IMR-90 (cell line): ENCODE data around the gene MPZ. TPM values are rescaled to one million over a fixed set of nuclear protein-coding genes. Genes with fewer than 3 reads are reported as not detected.

Experiments
- ATAC-seq: fragments of 200-7000 bp; cut with Tn5 transposase; 2 replicates; pipeline ENCODE4 v1.9.1; 2020; ENCODE audit warnings: low read depth, mild to moderate bottlenecking, moderate library complexity
- BruUV-seq: library from RNA; stranded (reverse); fragments of 400-500 nt; replicated peaks from 2 replicates; lab custom pipeline; 2021; lab: Mats Ljungman, UMichigan
- CTCF ChIA-PET: fragments of 300-600 bp; formaldehyde crosslinking; extraction: SDS; loops from one replicate; lab custom pipeline; 2021; ENCODE audit warnings: antibody characterized with exemption; lab: Yijun Ruan, JAX
- POLR2A ChIA-PET: fragments of 300-600 bp; sonication (Branson Sonifier 250); formaldehyde crosslinking; loops from one replicate; lab custom pipeline; 2022; ENCODE audit warnings: antibody characterized with exemption; ENCODE audit not compliant: unreplicated experiment; lab: Charles Lee
- DNase-seq: peaks from one replicate; pipeline ENCODE4 v3.0.0; 2013
- H2AFZ ChIP-seq: replicated peaks from 2 replicates; pipeline ENCODE3; 2013; ENCODE audit warnings: low read length, mild to moderate bottlenecking; ENCODE audit not compliant: poor library complexity
- H2AK5ac ChIP-seq: 2 replicates; pipeline ENCODE4 v1.6.1; 2013; ENCODE audit warnings: low read depth, low read length, inconsistent platforms
- H2AK9ac ChIP-seq: replicated peaks from 2 replicates; pipeline ENCODE3; 2013; ENCODE audit warnings: mild to moderate bottlenecking, low read depth, low read length, moderate library complexity; ENCODE audit not compliant: poor library complexity
- H2BK120ac ChIP-seq: 2 replicates; pipeline ENCODE4 v1.6.1; 2013; ENCODE audit warnings: low read depth, low read length, inconsistent platforms
- H2BK15ac ChIP-seq: 3 replicates; pipeline ENCODE4 v1.6.1; 2013; ENCODE audit warnings: low read depth, low read length, inconsistent platforms
- H2BK20ac ChIP-seq: 2 replicates; pipeline ENCODE4 v1.6.1; 2013; ENCODE audit warnings: low read depth, mild to moderate bottlenecking, inconsistent platforms, low read length, moderate library complexity
- H2BK5ac ChIP-seq: 2 replicates; pipeline ENCODE4 v1.6.1; 2013; ENCODE audit warnings: mild to moderate bottlenecking, low read depth, low read length, inconsistent platforms; ENCODE audit not compliant: poor library complexity, severe bottlenecking
- H3K14ac ChIP-seq: replicated peaks from 2 replicates; pipeline ENCODE4 v1.6.1; 2013; ENCODE audit warnings: low read depth, low read length, inconsistent platforms
- H3K18ac ChIP-seq: 2 replicates; pipeline ENCODE4 v1.6.1; 2013; ENCODE audit warnings: low read depth, low read length, control low read depth
- H3K23ac ChIP-seq: 2 replicates; pipeline ENCODE4 v1.6.1; 2013; ENCODE audit warnings: low read depth, low read length, inconsistent platforms
- H3K27ac ChIP-seq: 2 replicates; pipeline ENCODE4 v1.5.1; 2013; ENCODE audit warnings: mild to moderate bottlenecking, control low read depth, low read length; ENCODE audit not compliant: insufficient read depth
- H3K27me3 ChIP-seq: 2 replicates; pipeline ENCODE4 v1.6.1; 2013; ENCODE audit warnings: low read length; ENCODE audit not compliant: control insufficient read depth, insufficient read depth
- H3K36me3 ChIP-seq: 2 replicates; pipeline ENCODE4 v1.6.1; 2013; ENCODE audit warnings: low read length, mixed read lengths; ENCODE audit not compliant: control insufficient read depth, insufficient read depth
- H3K4ac ChIP-seq: 2 replicates; pipeline ENCODE4 v1.6.1; 2013; ENCODE audit warnings: low read depth, low read length, inconsistent platforms
- H3K4me1 ChIP-seq: 2 replicates; pipeline ENCODE4 v1.6.1; 2013; ENCODE audit warnings: low read length, mixed read lengths; ENCODE audit not compliant: control insufficient read depth, insufficient read depth
- H3K4me2 ChIP-seq: 2 replicates; pipeline ENCODE4 v1.6.1; 2013; ENCODE audit warnings: low read depth, mild to moderate bottlenecking, control low read depth, low read length, moderate library complexity
- H3K4me3 ChIP-seq: 2 replicates; pipeline ENCODE4 v1.5.1; 2013; ENCODE audit warnings: low read depth, mild to moderate bottlenecking, control low read depth, low read length, moderate library complexity; ENCODE audit not compliant: insufficient read depth
- H3K56ac ChIP-seq: 2 replicates; pipeline ENCODE4 v1.6.1; 2013; ENCODE audit warnings: low read length, inconsistent platforms; ENCODE audit not compliant: insufficient read depth; ENCODE audit errors: extremely low read depth
- H3K79me1 ChIP-seq, 2 experiments: 2 replicates each; pipeline ENCODE4 v1.6.1; 2013; ENCODE audit warnings: low read length in 2 of 2, inconsistent platforms in 1 of 2, low read depth in 1 of 2
- H3K9ac ChIP-seq: 2 replicates; pipeline ENCODE4 v1.6.1; 2013; ENCODE audit warnings: low read depth, low read length, control low read depth
- H3K9me1 ChIP-seq: 2 replicates; pipeline ENCODE4 v1.6.1; 2013; ENCODE audit warnings: low read length, inconsistent platforms; ENCODE audit not compliant: insufficient read depth
- H3K9me3 ChIP-seq: 2 replicates; pipeline ENCODE4 v1.6.1; 2013; ENCODE audit warnings: low read length; ENCODE audit not compliant: control insufficient read depth, insufficient read depth
- H4K20me1 ChIP-seq: 2 replicates; pipeline ENCODE4 v1.6.1; 2013; ENCODE audit warnings: low read length, inconsistent platforms; ENCODE audit not compliant: insufficient read depth
- H4K5ac ChIP-seq: 2 replicates; pipeline ENCODE4 v1.6.1; 2013; ENCODE audit warnings: mild to moderate bottlenecking, low read depth, low read length, control low read depth
- H4K8ac ChIP-seq, 2 experiments: 2 replicates each; pipeline ENCODE4 v1.6.1; 2013; ENCODE audit warnings: low read depth in 2 of 2, low read length in 2 of 2, control low read depth in 1 of 2, inconsistent platforms in 1 of 2
- H4K91ac ChIP-seq: 2 replicates; pipeline ENCODE4 v1.6.1; 2013; ENCODE audit warnings: low read depth, low read length, inconsistent platforms; ENCODE audit not compliant: insufficient read depth
- BHLHE40 ChIP-seq: fragments of 150-350 bp; IDR thresholded peaks from 2 replicates; pipeline ENCODE4 v1.6.1; 2016; ENCODE audit warnings: mild to moderate bottlenecking, low read depth, low read length
- CEBPB ChIP-seq: IDR thresholded peaks from 2 replicates; pipeline ENCODE4 v1.6.1; 2012; ENCODE audit warnings: low read depth, low read length, improper control_type of control experiment
- CHD1 ChIP-seq: IDR thresholded peaks from 2 replicates; pipeline ENCODE4 v1.6.1; 2012; ENCODE audit warnings: low read depth, low read length, improper control_type of control experiment
- FOS ChIP-seq: fragments of 150-350 bp; IDR thresholded peaks from 2 replicates; pipeline ENCODE4 v1.6.1; 2016; ENCODE audit warnings: low read depth, low read length
- MAFK ChIP-seq: IDR thresholded peaks from 2 replicates; pipeline ENCODE4 v1.6.1; 2012; ENCODE audit warnings: low read depth, low read length, improper control_type of control experiment
- MAZ ChIP-seq: IDR thresholded peaks from 2 replicates; pipeline ENCODE4 v1.6.1; 2012; ENCODE audit warnings: low read depth, mild to moderate bottlenecking, low read length, improper control_type of control experiment, moderate library complexity, borderline replicate concordance
- MXI1 ChIP-seq: IDR thresholded peaks from 2 replicates; pipeline ENCODE4 v1.6.1; 2012; ENCODE audit warnings: low read depth, mild to moderate bottlenecking, low read length, moderate library complexity, borderline replicate concordance
- NFE2L2 ChIP-seq: fragments of 150-350 bp; IDR thresholded peaks from 2 replicates; pipeline ENCODE4 v1.6.1; 2016; ENCODE audit warnings: low read depth, mild to moderate bottlenecking, low read length
- POLR2A ChIP-seq: IDR thresholded peaks from 2 replicates; pipeline ENCODE4 v1.6.1; 2012; ENCODE audit warnings: mild to moderate bottlenecking, low read depth, low read length
- RAD21 ChIP-seq: IDR thresholded peaks from 2 replicates; pipeline ENCODE4 v1.6.1; 2012; ENCODE audit warnings: low read length, improper control_type of control experiment
- RCOR1 ChIP-seq: IDR thresholded peaks from 2 replicates; pipeline ENCODE4 v1.6.1; 2012; ENCODE audit warnings: mild to moderate bottlenecking, low read length, improper control_type of control experiment; ENCODE audit not compliant: insufficient replicate concordance
- RFX5 ChIP-seq: IDR thresholded peaks from 2 replicates; pipeline ENCODE4 v1.8.0; 2012; ENCODE audit warnings: low read depth, mild to moderate bottlenecking, low read length, moderate library complexity
- SMC3 ChIP-seq: fragments of 150-350 bp; IDR thresholded peaks from 2 replicates; pipeline ENCODE4 v1.6.1; 2016; ENCODE audit warnings: low read depth, mild to moderate bottlenecking, antibody characterized with exemption, low read length, moderate library complexity
- USF2 ChIP-seq: fragments of 150-350 bp; IDR thresholded peaks from 2 replicates; pipeline ENCODE4 v1.6.1; 2017; ENCODE audit warnings: mild to moderate bottlenecking, antibody characterized with exemption, low read length, low read depth
- WGBS, 2 experiments: methylation state at CpG; one replicate each; pipeline versions ENCODE4 v1.1.5 to v1.1.7; 2013; ENCODE audit warnings: missing lambda C conversion rate in 2 of 2; ENCODE audit not compliant: insufficient read length in 1 of 2; ENCODE audit errors: extremely low coverage in 2 of 2; 5-methylcytosine and 5-hydroxymethylcytosine counted together
- dilution Hi-C: fragments of 300-500 bp; cut with HindIII; formaldehyde crosslinking; loops from one replicate; pipeline ENCODE4 v1.14.3; 2018; ENCODE audit warnings: low sequenced_read_pairs; ENCODE audit not compliant: unreplicated experiment
- in situ Hi-C: fragments of 300-500 bp; cut with MboI; formaldehyde crosslinking; loops from 3 replicates; pipeline ENCODE4 v1.14.3; 2019; ENCODE audit warnings: low sequenced_read_pairs, inconsistent platforms, mixed read lengths
- intact Hi-C: fragments of 100-400 bp; cut with micrococcal nuclease; formaldehyde crosslinking; loops from 2 replicates; pipeline ENCODE4 v1.10.0; 2022
- polyA plus RNA-seq, 3 experiments: library from polyadenylated mRNA; depleted of rRNA; stranded (reverse); fragments of >200 nt; gene quantifications; 2 replicates each; pipeline ENCODE4 v1.2.3, GENCODE V29; 2012; ENCODE audit warnings: low replicate concordance in 1 of 3
- total RNA-seq: library from RNA; depleted of rRNA; stranded (reverse); fragments of >200 nt; gene quantifications from 2 replicates; pipeline ENCODE4 v1.2.3, GENCODE V29; 2012
- TF ChIP-seq, protein P1 (sequence below): conservative IDR thresholded peaks from 2 replicates; pipeline ENCODE4 v1.5.1; 2012; ENCODE audit warnings: mild to moderate bottlenecking, low read depth, low read length, improper control_type of control experiment
- TF ChIP-seq, protein P2 (sequence below): fragments of 150-350 bp; IDR thresholded peaks from 2 replicates; pipeline ENCODE4 v1.6.1; 2016; ENCODE audit warnings: low read depth, mild to moderate bottlenecking, low read length, moderate library complexity, borderline replicate concordance

Gene MPZ
- total and polyA plus RNA-seq, 2 of the 4 experiments (the other 2 are of a cell fraction), result 0.18 to 0.96 TPM

DNA sequence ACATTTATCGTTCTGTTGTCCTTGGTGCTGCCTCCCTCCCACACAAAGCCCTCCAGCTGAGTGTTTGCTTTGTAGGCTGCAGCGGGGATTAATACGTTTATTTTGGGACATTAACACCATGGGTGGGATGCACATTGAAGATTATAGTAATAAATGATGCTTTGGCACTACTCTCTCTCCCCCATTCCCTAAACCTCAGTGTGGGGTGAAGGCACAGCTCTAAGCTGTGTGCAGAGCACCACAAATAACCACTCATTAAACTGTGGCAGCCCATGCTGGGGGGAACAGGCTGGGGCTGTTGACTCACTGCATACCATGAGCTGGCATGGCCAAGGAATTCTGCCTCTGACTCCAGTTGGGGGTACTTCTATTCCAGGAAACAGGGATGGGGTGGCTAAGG, 43.6 kb downstream of the MPZ start:
- Histone ChIP-seq H4K91ac (no peak overlapping the region), H3K4me2 (no peak overlapping the region), H2BK120ac (no peak overlapping the region), H2AK9ac (no peak overlapping the region), H3K79me1 (no peaks in the 10 kb centered on the region), H3K36me3 (no peaks in the 10 kb centered on the region), H2BK15ac (no peak overlapping the region), H3K4me1 (no peaks in the 10 kb centered on the region), H2AK5ac (no peak overlapping the region), H2AFZ (no peak overlapping the region), H3K56ac (no peak overlapping the region), H3K9ac (no peak overlapping the region), H3K9me3 (no peaks in the 10 kb centered on the region), H3K9me1 (no peaks in the 10 kb centered on the region), H3K18ac (no peak overlapping the region), H3K14ac (no peak overlapping the region), H4K20me1 (no peaks in the 10 kb centered on the region), H2BK5ac (no peak overlapping the region), H3K4ac (no peak overlapping the region), H3K23ac (no peak overlapping the region), H2BK20ac (no peak overlapping the region), H3K4me3 (no peak overlapping the region), H4K5ac (no peak overlapping the region), H4K8ac (no peak overlapping the region), H3K27ac (no peak overlapping the region), H3K27me3 (peaks cover 7% of the 10 kb centered on the region)
- dilution Hi-C loops, result no loop called here
- intact Hi-C loops, result no loop called here
- in situ Hi-C loops, result no loop called here
- CTCF ChIA-PET, result no interaction called here
- DNase-seq (no peak), ATAC-seq (no peak; the same call in 1 of the 2 replicates)
- no TSS peak for BruUV-seq
- WGBS, 2 experiments, result no CpG with 5 or more reads among the region's 3 CpGs
- POLR2A ChIA-PET, result no interaction called here
- TF ChIP-seq USF2 (no peak), MAZ (no peak), CHD1 (no peak), RAD21 (no peak), BHLHE40 (no peak), FOS (no peak), CEBPB (no peak), MAFK (no peak), SMC3 (no peak), RCOR1 (no peak), NFE2L2 (no peak), MXI1 (no peak), POLR2A (no peak), RFX5 (no peak)
- TF ChIP-seq, protein P1, sequence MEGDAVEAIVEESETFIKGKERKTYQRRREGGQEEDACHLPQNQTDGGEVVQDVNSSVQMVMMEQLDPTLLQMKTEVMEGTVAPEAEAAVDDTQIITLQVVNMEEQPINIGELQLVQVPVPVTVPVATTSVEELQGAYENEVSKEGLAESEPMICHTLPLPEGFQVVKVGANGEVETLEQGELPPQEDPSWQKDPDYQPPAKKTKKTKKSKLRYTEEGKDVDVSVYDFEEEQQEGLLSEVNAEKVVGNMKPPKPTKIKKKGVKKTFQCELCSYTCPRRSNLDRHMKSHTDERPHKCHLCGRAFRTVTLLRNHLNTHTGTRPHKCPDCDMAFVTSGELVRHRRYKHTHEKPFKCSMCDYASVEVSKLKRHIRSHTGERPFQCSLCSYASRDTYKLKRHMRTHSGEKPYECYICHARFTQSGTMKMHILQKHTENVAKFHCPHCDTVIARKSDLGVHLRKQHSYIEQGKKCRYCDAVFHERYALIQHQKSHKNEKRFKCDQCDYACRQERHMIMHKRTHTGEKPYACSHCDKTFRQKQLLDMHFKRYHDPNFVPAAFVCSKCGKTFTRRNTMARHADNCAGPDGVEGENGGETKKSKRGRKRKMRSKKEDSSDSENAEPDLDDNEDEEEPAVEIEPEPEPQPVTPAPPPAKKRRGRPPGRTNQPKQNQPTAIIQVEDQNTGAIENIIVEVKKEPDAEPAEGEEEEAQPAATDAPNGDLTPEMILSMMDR, result no peak
- TF ChIP-seq, protein P2, sequence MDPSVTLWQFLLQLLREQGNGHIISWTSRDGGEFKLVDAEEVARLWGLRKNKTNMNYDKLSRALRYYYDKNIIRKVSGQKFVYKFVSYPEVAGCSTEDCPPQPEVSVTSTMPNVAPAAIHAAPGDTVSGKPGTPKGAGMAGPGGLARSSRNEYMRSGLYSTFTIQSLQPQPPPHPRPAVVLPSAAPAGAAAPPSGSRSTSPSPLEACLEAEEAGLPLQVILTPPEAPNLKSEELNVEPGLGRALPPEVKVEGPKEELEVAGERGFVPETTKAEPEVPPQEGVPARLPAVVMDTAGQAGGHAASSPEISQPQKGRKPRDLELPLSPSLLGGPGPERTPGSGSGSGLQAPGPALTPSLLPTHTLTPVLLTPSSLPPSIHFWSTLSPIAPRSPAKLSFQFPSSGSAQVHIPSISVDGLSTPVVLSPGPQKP, result no peak
